Erythroblast (primary cell): ENCODE measurements around the gene NANOGP8.

ENCODE experiments used
- GATA1 ChIP-seq: IDR thresholded peaks from 2 replicates; pipeline ENCODE4 v1.6.1; 2011; ENCODE audit warnings: low read depth, mild to moderate bottlenecking, control low read depth, low read length, moderate library complexity
- POLR2A ChIP-seq: IDR thresholded peaks from 2 replicates; pipeline ENCODE4 v1.6.1; 2011; ENCODE audit warnings: mild to moderate bottlenecking, low read length

- no peak for TF ChIP-seq POLR2A
- no peak for TF ChIP-seq GATA1
Observed at GRCh38 chr15:35111861-35112260, 26.8 kb upstream of the NANOGP8 start.
